Fibroblast of skin of left quadriceps (primary cell): Measurements from ENCODE around the gene EYA2.
"Not testable (repeated sequence)": the region's sequence is repeated elsewhere in the genome, so short reads cannot be mapped to it uniquely, and the experiment has no call there.

ENCODE experiments used
- DNase-seq, 2 experiments: peaks; one replicate each; pipeline ENCODE4 v3.0.0-alpha.2; 2013; ENCODE audit warnings: low read depth in 2 of 2

EYA2 gene

GRCh38 chr20:46895906-46896242 lies 1.2 kb downstream of the EYA2 start:
- DNase-seq, result no peak

DNA sequence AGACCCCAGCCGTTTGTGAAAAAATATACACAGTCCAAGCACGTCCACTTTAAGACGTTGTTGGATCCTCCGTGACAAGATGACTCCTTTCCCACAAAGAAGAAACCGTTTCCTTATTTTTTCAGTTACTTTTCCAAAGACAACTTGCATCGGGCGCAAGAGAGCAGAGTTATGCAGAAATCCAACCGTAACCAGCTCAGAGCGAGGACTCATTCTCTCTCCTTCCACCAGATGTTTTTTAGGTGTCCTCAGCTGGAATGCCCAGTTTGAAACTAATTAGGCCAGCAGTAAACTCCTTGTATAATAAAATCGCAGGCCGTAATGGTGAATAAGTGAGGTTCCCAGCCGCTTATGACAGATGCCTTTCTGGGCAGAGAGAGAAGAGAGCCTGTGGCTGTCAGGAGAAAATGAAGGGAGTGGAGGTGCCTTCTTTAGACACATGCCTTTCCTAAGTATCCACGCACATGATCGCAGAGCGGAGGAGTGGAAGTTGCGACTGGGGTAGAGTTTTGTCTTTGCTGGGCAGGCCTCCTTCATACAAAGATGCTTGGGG lies 2.8 kb downstream of the EYA2 start:
- DNase-seq, result no peak

DNA sequence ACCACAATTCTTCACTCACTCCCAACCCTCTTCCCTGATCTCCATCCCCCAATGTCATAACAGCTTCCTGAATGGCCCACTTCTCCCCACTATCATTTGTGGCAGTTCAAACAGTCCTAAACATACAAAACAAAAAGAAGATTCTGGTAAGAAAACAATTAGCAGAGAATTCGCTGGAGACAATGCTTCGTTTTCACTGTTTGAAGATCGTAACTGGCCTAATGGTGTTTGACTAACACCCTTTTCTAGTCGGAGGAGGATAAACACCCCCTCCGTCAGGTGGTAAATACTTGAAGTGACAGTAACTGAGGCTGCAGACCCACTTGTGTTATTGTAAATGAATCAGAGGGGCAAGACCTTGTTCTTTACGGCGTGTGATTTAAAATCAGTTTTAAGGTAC lies 3.8 kb downstream of the EYA2 start:
- no peak for DNase-seq

GRCh38 chr20:46899621-46900020 lies 5.0 kb downstream of the EYA2 start:
- no peak for DNase-seq

DNA sequence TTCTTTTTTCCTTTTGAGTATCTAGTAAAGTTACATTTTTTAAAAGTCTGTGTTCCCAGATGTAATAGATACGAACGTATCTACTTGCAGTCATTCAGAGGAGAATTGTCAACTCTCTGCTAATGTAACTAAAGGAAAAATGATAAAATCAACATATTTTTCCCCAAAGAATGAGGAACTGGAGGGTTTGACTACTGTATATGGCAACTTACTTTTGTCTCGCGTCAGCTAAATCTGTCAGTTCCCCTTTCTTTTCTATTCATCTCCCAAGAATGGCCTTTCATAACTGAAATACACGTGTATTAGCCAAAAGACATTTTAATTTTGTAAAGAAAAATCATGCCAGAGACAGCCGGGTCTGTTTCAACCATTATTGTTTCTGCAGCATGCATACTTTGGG lies 5.4 kb downstream of the EYA2 start:
- DNase-seq, result no peak

DNA sequence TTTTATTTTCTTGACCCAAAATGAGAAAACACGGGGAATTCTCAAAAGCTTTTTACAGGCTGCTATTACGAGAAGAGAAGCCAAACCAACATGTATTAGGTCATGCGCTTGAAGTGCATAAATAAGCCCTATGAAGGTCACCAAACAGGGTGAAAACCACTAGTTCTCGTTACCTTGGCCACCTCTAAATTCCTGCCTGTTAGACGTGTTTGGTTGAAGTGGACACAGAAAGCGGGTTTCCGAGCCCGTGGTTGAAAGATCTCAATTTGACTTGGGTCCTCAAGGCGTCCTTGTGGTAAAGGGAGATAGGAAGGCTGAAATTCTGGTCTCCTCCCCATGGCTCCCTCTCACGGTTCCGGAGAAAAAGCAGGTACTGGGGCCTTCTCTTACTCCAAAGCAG lies 6.2 kb downstream of the EYA2 start:
- DNase-seq, result no peak

DNA sequence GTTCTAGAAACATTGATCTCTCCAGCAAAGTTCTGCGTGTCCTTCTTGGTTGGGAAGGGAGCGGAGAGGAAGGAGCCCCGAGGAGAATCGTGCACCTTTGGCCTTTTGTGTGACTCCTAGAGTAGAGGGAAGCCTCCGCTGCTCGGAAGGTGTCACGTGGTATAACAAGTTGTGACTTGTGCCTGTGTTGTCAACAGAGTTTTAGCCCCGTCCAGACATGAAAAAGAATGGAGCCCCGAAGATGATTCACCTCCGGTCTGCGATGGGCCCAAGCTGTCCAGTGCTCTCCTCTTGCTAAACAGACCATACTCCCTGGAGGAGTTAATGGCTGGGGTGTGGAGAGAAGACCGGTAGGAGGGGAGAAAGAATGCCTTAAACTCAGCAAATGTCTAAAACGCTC lies 7.0 kb downstream of the EYA2 start:
- DNase-seq, result no peak

DNA sequence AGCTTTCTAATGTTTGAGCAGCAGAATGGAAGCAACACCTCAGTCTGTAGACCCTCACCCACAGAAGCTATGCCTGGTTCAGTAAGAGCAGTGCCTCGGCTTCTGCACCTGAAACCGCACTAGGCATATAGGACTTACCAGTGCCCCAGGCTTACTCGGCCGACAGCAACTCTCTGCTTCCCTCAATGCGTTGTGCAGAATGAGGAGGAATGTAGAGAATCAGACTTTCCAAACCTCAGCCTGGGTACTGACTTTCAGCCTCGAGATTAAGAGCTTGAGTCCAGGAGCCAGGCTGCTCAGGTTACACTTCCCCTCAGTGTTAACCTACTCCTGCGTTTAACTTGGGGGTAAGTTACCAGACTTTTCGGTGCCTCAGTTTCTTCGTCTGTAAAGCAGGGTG lies 8.6 kb downstream of the EYA2 start:
- no peak for DNase-seq

GRCh38 chr20:46903937-46904336 lies 9.3 kb downstream of the EYA2 start:
- no peak for DNase-seq

DNA sequence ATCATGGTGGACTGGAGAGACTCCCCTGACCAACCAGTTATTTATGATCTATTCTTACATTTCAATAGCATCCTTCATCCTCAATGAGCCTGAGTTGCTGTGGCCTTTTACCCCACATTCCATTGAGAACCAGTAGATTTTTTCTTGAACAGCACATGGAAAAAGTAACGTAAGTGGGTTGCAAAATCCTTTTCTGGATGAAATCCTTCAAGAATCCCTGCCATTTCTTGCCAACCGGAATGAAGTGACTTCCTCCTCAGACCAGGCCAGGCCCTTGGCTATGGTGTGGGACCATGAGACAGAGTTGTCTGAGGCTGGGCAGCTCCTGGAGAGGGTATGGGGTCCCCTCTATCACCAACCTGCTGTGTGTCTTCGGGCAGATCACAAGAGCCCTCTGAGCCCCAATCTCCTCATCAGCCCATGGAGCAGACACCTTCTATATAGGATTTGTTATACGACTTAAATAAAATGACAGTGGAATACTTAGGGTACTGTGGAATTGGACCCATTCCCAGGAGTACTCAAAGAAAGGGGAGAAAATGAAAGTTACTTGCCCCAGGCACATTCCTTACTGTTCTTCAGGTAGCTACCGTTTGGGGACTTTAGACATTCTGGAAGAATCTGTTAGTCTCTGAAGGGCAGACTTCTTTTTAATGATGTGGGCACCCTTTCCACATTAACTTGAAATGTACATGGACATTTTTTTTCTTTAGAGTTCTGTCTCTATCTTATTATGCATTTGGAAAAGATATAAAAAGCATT lies 10.9 kb downstream of the EYA2 start:
- DNase-seq, result no peak

DNA sequence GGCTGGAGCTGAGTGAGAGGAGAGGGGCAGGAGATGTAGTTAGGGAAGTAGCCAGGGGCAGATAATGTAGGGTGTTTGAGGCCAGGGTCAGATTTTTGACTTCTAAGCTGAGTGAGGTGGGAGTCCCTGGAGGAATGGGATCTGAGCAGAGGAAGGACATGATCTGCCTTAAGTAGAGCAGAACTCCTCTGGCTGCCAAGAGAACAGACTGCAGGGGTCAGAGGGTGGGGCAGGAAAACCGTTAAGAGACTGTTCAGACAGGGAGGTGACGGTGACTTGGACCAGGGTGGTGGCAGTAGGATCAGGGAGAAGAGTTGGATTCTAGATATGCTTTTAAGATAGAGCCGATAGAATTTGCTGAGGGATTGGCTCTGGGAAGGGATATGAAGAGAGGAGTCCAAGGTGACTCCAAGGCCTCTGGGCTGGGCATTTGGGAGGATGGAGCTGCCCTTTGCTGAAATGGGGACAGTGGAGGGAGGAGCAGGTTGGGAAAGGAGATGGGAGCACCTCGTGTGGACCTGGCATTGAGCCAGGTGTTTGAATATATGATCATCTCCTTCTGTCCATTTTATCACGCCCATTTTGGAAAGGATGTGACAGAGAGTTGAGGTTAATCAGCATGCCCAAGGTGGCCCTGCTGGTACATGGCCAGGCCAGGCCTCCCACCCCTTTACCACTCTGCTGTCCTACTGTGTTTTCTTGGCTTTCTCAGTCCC lies 18.8 kb downstream of the EYA2 start:
- DNase-seq, result no peak

DNA sequence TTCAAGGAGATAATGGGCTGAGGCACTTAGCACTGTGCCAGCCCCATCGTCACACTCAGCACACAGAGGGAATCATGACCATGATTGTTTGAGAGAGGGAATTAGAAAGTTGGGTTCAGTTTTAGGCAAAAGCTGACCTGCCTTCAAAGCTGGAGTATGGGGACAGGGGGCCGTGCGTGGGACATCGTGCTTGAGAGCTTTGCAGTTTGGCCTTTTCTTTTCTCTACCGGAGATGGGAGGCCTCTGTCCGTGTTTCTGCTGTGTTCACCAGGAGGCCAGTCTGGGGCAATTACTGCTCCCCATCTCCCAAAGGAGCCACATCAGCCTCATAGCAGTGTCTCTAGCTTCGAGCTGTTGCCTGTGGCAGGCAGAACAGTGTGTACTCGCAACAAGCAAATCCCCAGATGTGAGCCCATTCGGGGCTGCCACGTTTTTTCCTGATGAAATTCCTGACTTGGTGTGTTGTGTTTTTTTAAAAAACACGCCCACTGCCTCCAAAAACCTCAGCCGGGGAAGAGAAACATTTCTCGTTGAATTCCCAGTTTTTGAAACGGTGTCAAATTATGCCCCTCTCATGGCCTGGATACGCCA lies 20.2 kb downstream of the EYA2 start:
- no peak for DNase-seq

- no peak for DNase-seq
Measured at GRCh38 chr20:46915575-46916257, 21.1 kb downstream of the EYA2 start.

DNA sequence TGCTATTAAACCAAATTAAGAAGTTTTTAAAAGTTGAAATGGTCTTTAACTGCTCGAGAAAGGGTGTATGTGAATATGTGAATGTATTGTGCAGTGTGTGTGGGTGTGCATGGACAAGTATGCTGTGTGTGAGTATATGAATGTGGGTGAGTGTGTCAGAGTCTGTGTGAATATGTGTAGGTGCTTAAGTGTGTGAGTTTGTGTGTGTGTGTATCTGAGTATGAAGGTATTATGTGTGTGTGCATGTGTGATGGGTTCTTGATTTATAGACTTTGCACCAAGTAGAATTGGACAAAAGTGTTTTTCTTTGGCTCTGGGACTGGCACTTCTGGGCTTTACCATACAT lies 21.6 kb downstream of the EYA2 start:
- DNase-seq, result no peak

DNA sequence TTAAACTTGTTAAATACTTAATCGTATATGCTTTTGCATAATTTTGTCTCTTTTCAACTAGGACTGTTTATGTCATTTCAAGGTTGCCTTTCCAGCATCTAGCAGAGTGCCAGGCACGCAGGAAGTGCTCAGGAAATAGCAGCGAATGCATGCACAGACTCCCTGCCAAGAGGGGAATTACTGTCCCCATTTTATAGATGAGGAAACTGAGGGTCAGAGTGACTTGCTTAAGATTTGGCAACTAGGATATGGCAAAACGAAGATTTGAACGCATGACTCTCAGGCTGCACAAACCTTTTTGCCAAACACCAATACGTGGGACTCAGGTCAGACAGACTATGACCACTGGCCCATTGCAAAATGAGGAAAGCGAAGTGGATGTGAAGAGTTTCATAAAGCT lies 22.5 kb downstream of the EYA2 start:
- no peak for DNase-seq

DNA sequence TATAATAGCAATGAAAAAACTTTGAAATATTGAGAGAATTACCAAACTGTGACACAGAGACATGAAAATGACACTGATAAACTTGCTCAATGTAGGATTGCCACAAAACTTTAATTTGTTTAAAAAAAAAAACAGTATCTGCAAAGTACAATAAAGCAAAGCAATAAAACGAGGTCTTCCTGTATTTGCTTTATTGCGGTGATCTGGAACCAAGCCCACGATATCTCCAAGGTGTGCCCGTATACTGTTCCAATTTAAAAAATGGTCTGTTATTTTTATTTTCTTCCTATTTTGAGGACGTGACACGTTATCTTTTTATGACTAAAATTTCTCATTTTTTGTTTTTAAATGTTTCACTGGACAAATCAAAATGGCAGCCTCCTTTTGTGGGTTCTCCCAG lies 25.5 kb downstream of the EYA2 start:
- no peak for DNase-seq

DNA sequence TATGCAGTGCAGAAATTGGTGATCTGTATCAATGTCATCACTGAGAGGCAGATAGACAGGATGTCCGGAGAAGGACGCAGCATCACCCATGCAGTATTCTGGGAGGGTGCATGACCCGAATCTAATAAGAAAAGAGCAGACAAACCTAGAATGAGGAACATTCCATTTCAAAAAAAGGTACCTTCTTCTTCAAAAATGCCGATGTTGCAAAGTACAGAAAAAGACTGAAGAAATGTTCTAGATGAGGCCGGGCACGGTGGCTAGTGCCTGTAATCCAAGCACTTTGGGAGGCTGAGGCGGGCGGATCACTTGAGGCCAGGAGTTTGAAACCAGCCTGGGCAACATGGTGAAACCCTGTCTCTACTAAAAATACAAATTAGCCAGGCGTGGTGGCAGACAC lies 28.2 kb downstream of the EYA2 start:
- not testable (repeated sequence) for DNase-seq

DNA sequence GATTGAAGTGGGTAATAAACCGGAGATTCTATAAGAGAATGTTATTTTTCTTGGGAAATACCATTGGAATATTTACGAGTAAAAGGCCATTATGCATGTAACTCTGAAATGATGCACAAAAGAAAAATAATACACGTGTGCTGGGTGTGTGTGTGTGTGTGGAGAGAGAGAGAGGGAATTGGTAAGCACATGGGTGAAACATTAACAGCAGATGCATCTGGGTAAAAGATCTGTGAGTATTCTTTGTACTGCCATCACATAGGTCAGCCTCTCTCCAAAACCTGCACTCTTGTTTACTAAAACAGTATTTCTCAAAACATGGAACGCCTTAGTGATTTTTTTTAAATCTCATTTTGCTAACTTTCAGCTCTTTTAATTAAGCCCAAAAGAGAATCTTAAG lies 28.9 kb downstream of the EYA2 start:
- no peak for DNase-seq

DNA sequence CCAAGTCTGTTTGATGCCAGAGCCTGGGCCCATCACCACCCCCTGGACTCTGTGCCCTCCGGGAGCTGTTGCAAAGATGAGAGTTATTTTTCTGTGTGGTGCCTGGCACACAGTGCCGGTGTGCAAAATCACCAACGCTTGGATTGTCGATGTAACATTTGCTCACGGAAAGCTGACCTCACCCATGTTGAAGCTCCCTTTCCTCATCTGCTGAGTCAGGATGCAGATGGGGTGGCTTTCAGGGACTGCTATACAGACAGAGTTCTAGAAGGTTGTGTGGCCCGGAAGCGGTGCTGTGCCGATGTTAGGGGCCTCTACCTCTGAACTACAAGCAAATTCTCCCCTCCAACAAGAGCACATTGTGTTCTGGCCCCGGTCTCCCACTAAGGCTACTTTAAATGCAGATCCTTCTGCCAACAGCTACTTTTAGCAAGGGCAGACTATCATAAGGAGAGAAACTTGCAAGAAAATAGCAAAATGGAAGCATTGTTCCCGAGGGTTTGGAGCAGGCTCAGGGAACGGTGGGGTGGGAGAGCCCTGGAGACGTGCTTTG lies 34.0 kb downstream of the EYA2 start:
- no peak for DNase-seq

DNA sequence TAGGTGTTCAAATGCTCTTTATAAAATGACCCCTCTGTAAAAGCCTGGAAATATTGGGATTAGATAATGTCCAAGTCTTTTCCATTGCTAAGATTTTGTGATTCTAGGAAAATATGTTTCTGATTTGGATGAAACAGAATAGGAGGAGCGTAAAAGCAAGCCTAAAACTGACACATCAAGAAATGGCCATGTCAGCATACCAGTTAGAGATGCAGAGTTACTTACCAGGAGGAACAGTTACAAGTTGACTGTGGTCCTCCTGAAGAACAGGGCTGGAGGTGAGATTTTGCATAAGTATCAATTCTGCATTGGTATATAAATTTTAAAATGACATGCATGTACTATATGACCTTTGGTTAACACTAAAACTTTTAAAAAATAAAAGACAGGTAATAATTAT lies 35.3 kb downstream of the EYA2 start:
- no peak for DNase-seq

- no peak for DNase-seq
Measured at GRCh38 chr20:46930640-46931339, 36.1 kb downstream of the EYA2 start.

DNA sequence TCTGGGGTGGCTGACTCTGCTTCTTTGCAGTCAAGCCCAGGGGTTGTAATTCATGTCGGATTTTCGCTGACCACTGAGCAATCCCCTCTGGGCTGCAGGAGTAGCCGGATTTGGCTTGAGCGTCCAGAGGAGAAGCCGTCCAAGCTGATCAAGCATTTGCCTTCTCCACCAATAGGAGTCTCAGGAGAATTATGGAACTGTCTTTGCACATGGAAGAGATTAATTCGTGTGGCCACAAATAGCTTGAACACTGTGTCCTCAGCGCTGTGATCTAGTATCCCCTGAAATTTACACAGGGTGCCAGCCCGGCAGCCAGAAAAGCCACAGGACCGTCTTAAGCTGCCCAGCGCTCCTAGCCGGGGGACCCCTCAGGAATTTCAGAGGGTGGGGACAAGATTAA lies 37.1 kb downstream of the EYA2 start:
- DNase-seq, result no peak
